ENCODE measurements around the gene RRM1. TPM values are rescaled to one million over a fixed set of nuclear protein-coding genes. Genes with fewer than 3 reads are reported as not detected.
"Not testable (repeated sequence)": the region's sequence is repeated elsewhere in the genome, so short reads cannot be mapped to it uniquely, and the experiment has no call there.

Gene RRM1
- 94.8 TPM for polyA plus RNA-seq (2013, experiment 1 of 2)
- polyA plus RNA-seq (2013, experiment 2 of 2), result 87.2 TPM

- Histone ChIP-seq H3K36me3 (ENCODE audit: control insufficient read depth, insufficient read depth, low read length) (peaks cover 14% of the 10 kb centered on the region), H3K4me3 (ENCODE audit: extremely low read depth, insufficient read depth, low read length, poor library complexity, severe bottlenecking) (peak within 1 kb of the TSS; percentile 66), H3K27ac (ENCODE audit: low read depth, low read length, severe bottlenecking) (peak within 1 kb of the TSS; percentile 93), H3K4me1 (ENCODE audit: control insufficient read depth, insufficient read depth, low read length, poor library complexity, severe bottlenecking) (peaks cover 4% of the 10 kb centered on the region), H3K9me3 (ENCODE audit: control insufficient read depth, low read length) (no peaks in the 10 kb centered on the region)
- WGBS, 2 experiments (ENCODE audit: insufficient coverage in 2 of 2), result 0% methylated on average over 47 to 48 of the region's 74 CpGs
Observed at GRCh38 chr11:4094348-4095291, at the start of gene RRM1. TSS of gene RRM1 (plus strand) at chr11:4094799. CDS start at chr11:4095013, 214 bp downstream.

GRCh38 chr11:4044976-4045646 is 49.5 kb upstream of the RRM1 start:
- H3K27ac ChIP-seq (ENCODE audit: low read depth, low read length, severe bottlenecking), result peak overlapping the region; percentile 73
- H3K4me1 ChIP-seq (ENCODE audit: control insufficient read depth, insufficient read depth, low read length, poor library complexity, severe bottlenecking), result peaks cover 15% of the 10 kb centered on the region
- WGBS, 2 experiments (ENCODE audit: insufficient coverage in 2 of 2), result 40 to 44% methylated on average over 1 of the region's 4 CpGs
- H3K36me3 ChIP-seq (ENCODE audit: control insufficient read depth, insufficient read depth, low read length), result no peaks in the 10 kb centered on the region
- no peaks in the 10 kb centered on the region for H3K9me3 ChIP-seq (ENCODE audit: control insufficient read depth, low read length)
- no peak overlapping the region for H3K4me3 ChIP-seq (ENCODE audit: extremely low read depth, insufficient read depth, low read length, poor library complexity, severe bottlenecking)

- H3K4me3 ChIP-seq (ENCODE audit: extremely low read depth, insufficient read depth, low read length, poor library complexity, severe bottlenecking), result no peak overlapping the region
- H3K9me3 ChIP-seq (ENCODE audit: control insufficient read depth, low read length), result no peaks in the 10 kb centered on the region
- H3K36me3 ChIP-seq (ENCODE audit: control insufficient read depth, insufficient read depth, low read length), result no peaks in the 10 kb centered on the region
- peaks cover 15% of the 10 kb centered on the region for H3K4me1 ChIP-seq (ENCODE audit: control insufficient read depth, insufficient read depth, low read length, poor library complexity, severe bottlenecking)
- H3K27ac ChIP-seq (ENCODE audit: low read depth, low read length, severe bottlenecking), result no peak overlapping the region
Observed at GRCh38 chr11:4048340-4048739, 46.3 kb upstream of the RRM1 start.

GRCh38 chr11:4049006-4049405 is 45.6 kb upstream of the RRM1 start:
- 100% methylated on average over 3 of the region's 4 CpGs; no CpG with 5 or more reads in 1 of the 2 experiments for WGBS, 2 experiments (ENCODE audit: insufficient coverage in 2 of 2)
- no peak overlapping the region for H3K4me3 ChIP-seq (ENCODE audit: extremely low read depth, insufficient read depth, low read length, poor library complexity, severe bottlenecking)
- no peaks in the 10 kb centered on the region for H3K9me3 ChIP-seq (ENCODE audit: control insufficient read depth, low read length)
- no peak overlapping the region for H3K27ac ChIP-seq (ENCODE audit: low read depth, low read length, severe bottlenecking)
- no peaks in the 10 kb centered on the region for H3K36me3 ChIP-seq (ENCODE audit: control insufficient read depth, insufficient read depth, low read length)
- H3K4me1 ChIP-seq (ENCODE audit: control insufficient read depth, insufficient read depth, low read length, poor library complexity, severe bottlenecking), result peaks cover 13% of the 10 kb centered on the region

- Histone ChIP-seq H3K4me1 (ENCODE audit: control insufficient read depth, insufficient read depth, low read length, poor library complexity, severe bottlenecking) (peaks cover 3% of the 10 kb centered on the region), H3K36me3 (ENCODE audit: control insufficient read depth, insufficient read depth, low read length) (no peaks in the 10 kb centered on the region), H3K4me3 (ENCODE audit: extremely low read depth, insufficient read depth, low read length, poor library complexity, severe bottlenecking) (no peak overlapping the region), H3K27ac (ENCODE audit: low read depth, low read length, severe bottlenecking) (no peak overlapping the region), H3K9me3 (ENCODE audit: control insufficient read depth, low read length) (no peaks in the 10 kb centered on the region)
- 100% methylated on average over 1 of the region's 1 CpG; no CpG with 5 or more reads in 1 of the 2 experiments for whole genome bisulfite sequencing, 2 experiments (ENCODE audit: insufficient coverage in 2 of 2)
Observed at GRCh38 chr11:4050138-4050537, 44.5 kb upstream of the RRM1 start.

- no CpG with 5 or more reads among the region's 4 CpGs for WGBS, 2 experiments (ENCODE audit: insufficient coverage in 2 of 2)
- H3K9me3 ChIP-seq (ENCODE audit: control insufficient read depth, low read length); H3K4me1 ChIP-seq (ENCODE audit: control insufficient read depth, insufficient read depth, low read length, poor library complexity, severe bottlenecking); H3K4me3 ChIP-seq (ENCODE audit: extremely low read depth, insufficient read depth, low read length, poor library complexity, severe bottlenecking); H3K36me3 ChIP-seq (ENCODE audit: control insufficient read depth, insufficient read depth, low read length); H3K27ac ChIP-seq (ENCODE audit: low read depth, low read length, severe bottlenecking): not testable (repeated sequence)
Observed at GRCh38 chr11:4053200-4053599, 41.4 kb upstream of the RRM1 start.

- WGBS, 2 experiments (ENCODE audit: insufficient coverage in 2 of 2), result 90 to 100% methylated on average over 1 of the region's 1 CpG
- no peaks in the 10 kb centered on the region for H3K9me3 ChIP-seq (ENCODE audit: control insufficient read depth, low read length)
- peaks cover 6% of the 10 kb centered on the region for H3K36me3 ChIP-seq (ENCODE audit: control insufficient read depth, insufficient read depth, low read length)
- H3K27ac ChIP-seq (ENCODE audit: low read depth, low read length, severe bottlenecking), result no peak overlapping the region
- H3K4me3 ChIP-seq (ENCODE audit: extremely low read depth, insufficient read depth, low read length, poor library complexity, severe bottlenecking), result no peak overlapping the region
- peaks cover 5% of the 10 kb centered on the region for H3K4me1 ChIP-seq (ENCODE audit: control insufficient read depth, insufficient read depth, low read length, poor library complexity, severe bottlenecking)
Observed at GRCh38 chr11:4054643-4055042, 40.0 kb upstream of the RRM1 start.

GRCh38 chr11:4059424-4059823 is 35.2 kb upstream of the RRM1 start:
- Histone ChIP-seq H3K36me3 (ENCODE audit: control insufficient read depth, insufficient read depth, low read length) (peaks cover 29% of the 10 kb centered on the region), H3K4me1 (ENCODE audit: control insufficient read depth, insufficient read depth, low read length, poor library complexity, severe bottlenecking) (peaks cover 5% of the 10 kb centered on the region), H3K9me3 (ENCODE audit: control insufficient read depth, low read length) (no peaks in the 10 kb centered on the region), H3K4me3 (ENCODE audit: extremely low read depth, insufficient read depth, low read length, poor library complexity, severe bottlenecking) (no peak overlapping the region), H3K27ac (ENCODE audit: low read depth, low read length, severe bottlenecking) (no peak overlapping the region)
- WGBS, 2 experiments (ENCODE audit: insufficient coverage in 2 of 2), result no CpG with 5 or more reads among the region's 1 CpG

- Histone ChIP-seq H3K4me3 (ENCODE audit: extremely low read depth, insufficient read depth, low read length, poor library complexity, severe bottlenecking) (no peak overlapping the region), H3K36me3 (ENCODE audit: control insufficient read depth, insufficient read depth, low read length) (peaks cover 29% of the 10 kb centered on the region), H3K27ac (ENCODE audit: low read depth, low read length, severe bottlenecking) (no peak overlapping the region), H3K9me3 (ENCODE audit: control insufficient read depth, low read length) (no peaks in the 10 kb centered on the region), H3K4me1 (ENCODE audit: control insufficient read depth, insufficient read depth, low read length, poor library complexity, severe bottlenecking) (peaks cover 5% of the 10 kb centered on the region)
- 63% methylated on average over 1 of the region's 4 CpGs; no CpG with 5 or more reads in 1 of the 2 experiments for WGBS, 2 experiments (ENCODE audit: insufficient coverage in 2 of 2)
Observed at GRCh38 chr11:4060182-4060923, 34.2 kb upstream of the RRM1 start.

- no peak overlapping the region for H3K27ac ChIP-seq (ENCODE audit: low read depth, low read length, severe bottlenecking)
- 79 to 100% methylated on average over 1 of the region's 1 CpG for WGBS, 2 experiments (ENCODE audit: insufficient coverage in 2 of 2)
- peaks cover 29% of the 10 kb centered on the region for H3K36me3 ChIP-seq (ENCODE audit: control insufficient read depth, insufficient read depth, low read length)
- no peaks in the 10 kb centered on the region for H3K9me3 ChIP-seq (ENCODE audit: control insufficient read depth, low read length)
- H3K4me3 ChIP-seq (ENCODE audit: extremely low read depth, insufficient read depth, low read length, poor library complexity, severe bottlenecking), result no peak overlapping the region
- peaks cover 5% of the 10 kb centered on the region for H3K4me1 ChIP-seq (ENCODE audit: control insufficient read depth, insufficient read depth, low read length, poor library complexity, severe bottlenecking)
Observed at GRCh38 chr11:4061700-4062099, 32.9 kb upstream of the RRM1 start.
